GM12878 (cell line): ENCODE data around the gene MED13. TPM values are rescaled to one million over a fixed set of nuclear protein-coding genes. Genes with fewer than 3 reads are reported as not detected.

ENCODE experiments used
- ASH2L ChIP-seq: fragments of 300-600, 200-600 bp; sonication (generic); IDR thresholded peaks from 2 replicates; pipeline ENCODE4 v1.6.1; 2017; ENCODE audit warnings: low read depth, mild to moderate bottlenecking, borderline replicate concordance
- BCL11A ChIP-seq: IDR thresholded peaks from 2 replicates; pipeline ENCODE4 v1.6.1; 2011; ENCODE audit warnings: low read depth, low read length
- CREM ChIP-seq: IDR thresholded peaks from 2 replicates; pipeline ENCODE4 v1.6.1; 2014; ENCODE audit warnings: antibody characterized with exemption, low read depth
- CUX1 ChIP-seq: IDR thresholded peaks from 2 replicates; pipeline ENCODE4 v1.6.1; 2012; ENCODE audit warnings: improper control_type of control experiment, low read depth, low read length; ENCODE audit not compliant: insufficient replicate concordance
- EGR1 ChIP-seq, 2 experiments: IDR thresholded peaks; 1 replicate in 1 of 2; 2 replicates in 1 of 2; pipeline ENCODE4 v1.6.1; 2011 to 2012; ENCODE audit warnings: low read depth in 2 of 2, low read length in 2 of 2, borderline replicate concordance in 1 of 2, mild to moderate bottlenecking in 1 of 2, moderate library complexity in 1 of 2
- HDAC6 ChIP-seq: fragments of 200-600 bp; sonication (generic); IDR thresholded peaks from one replicate; pipeline ENCODE4 v1.8.0; 2017; ENCODE audit warnings: antibody characterized with exemption; ENCODE audit not compliant: unreplicated experiment
- JUND ChIP-seq: IDR thresholded peaks from 2 replicates; pipeline ENCODE4 v1.6.1; 2012; ENCODE audit warnings: low read depth, mild to moderate bottlenecking, low read length, improper control_type of control experiment, moderate library complexity
- MEF2B ChIP-seq: fragments of 450-650 bp; IDR thresholded peaks from 2 replicates; pipeline ENCODE4 v1.6.1; 2018; ENCODE audit warnings: mild to moderate bottlenecking, moderate library complexity; ENCODE audit not compliant: partially characterized antibody, poor library complexity, severe bottlenecking
- NFYB ChIP-seq: IDR thresholded peaks from 2 replicates; pipeline ENCODE4 v1.6.1; 2011; ENCODE audit warnings: low read depth, mild to moderate bottlenecking, low read length, improper control_type of control experiment, moderate library complexity; ENCODE audit not compliant: insufficient read depth
- PRDM15 ChIP-seq: fragments of 450-650 bp; formaldehyde crosslinking; IDR thresholded peaks from 2 replicates; pipeline ENCODE4 v1.4.0; 2020; ENCODE audit warnings: mild to moderate bottlenecking, moderate library complexity
- TAF1 ChIP-seq: IDR thresholded peaks from 2 replicates; pipeline ENCODE4 v1.6.1; 2011; ENCODE audit warnings: mild to moderate bottlenecking, low read depth, low read length, borderline replicate concordance
- polyA plus RNA-seq, 11 experiments: library from polyadenylated mRNA; depleted of rRNA in 4 of 11; unstranded in 6 of 11; stranded (reverse) in 5 of 11; fragments of >200 nt; fragmentation: Nextera tagmentation in 4 of 11; fragmentation: Illumina TruSeq in 1 of 11; extraction: Ambion mirVana in 4 of 11; extraction: Trizol in 1 of 11; gene quantifications; 1 replicate in 1 of 11; 2 replicates in 10 of 11; pipeline versions ENCODE4 v1.2.1 to v1.2.3, GENCODE V29; 2011 to 2016; ENCODE audit warnings: inconsistent platforms in 2 of 11, missing spikeins in 2 of 11, low read depth in 1 of 11
- total RNA-seq, 4 experiments: library from RNA; depleted of rRNA in 3 of 4; stranded (reverse); fragments of >200 nt in 3 of 4; fragmentation: Illumina TruSeq in 1 of 4; extraction: Trizol in 1 of 4; gene quantifications; 2 replicates each; pipeline versions ENCODE4 v1.2.1 to v1.2.3, GENCODE V29; 2013 to 2021
- TF ChIP-seq, protein P1 (sequence below): fragments of 450-650 bp; IDR thresholded peaks from 2 replicates; pipeline ENCODE4 v1.6.1; 2014; ENCODE audit warnings: mild to moderate bottlenecking
- TF ChIP-seq, protein P2 (sequence below): fragments of 450-650 bp; IDR thresholded peaks from 2 replicates; pipeline ENCODE4 v1.6.1; 2017; ENCODE audit warnings: mild to moderate bottlenecking, moderate library complexity

Gene MED13
- total and polyA plus RNA-seq, 10 of the 15 experiments (the other 5 are each of a cell fraction or from before 2014, with no cell fraction given), result 4.6 to 49.7 (median 21.3) TPM

GRCh38 chr17:62093188-62094155 is 28.4 kb upstream of the MED13 start (continued):
- TF ChIP-seq JUND (peak; percentile 90), HDAC6 (no peak), CREM (peak; percentile 88), NFYB (no peak), CUX1 (no peak), PRDM15 (no peak), ASH2L (no peak), MEF2B (peak; percentile 32), TAF1 (no peak), EGR1 (IDR thresholded peaks at IDR 0.05; ENCODE audit: borderline replicate concordance in 1 of 2, low read depth in 2 of 2, low read length in 2 of 2) (no peak), BCL11A (peak; percentile 95)
- TF ChIP-seq, protein P1, sequence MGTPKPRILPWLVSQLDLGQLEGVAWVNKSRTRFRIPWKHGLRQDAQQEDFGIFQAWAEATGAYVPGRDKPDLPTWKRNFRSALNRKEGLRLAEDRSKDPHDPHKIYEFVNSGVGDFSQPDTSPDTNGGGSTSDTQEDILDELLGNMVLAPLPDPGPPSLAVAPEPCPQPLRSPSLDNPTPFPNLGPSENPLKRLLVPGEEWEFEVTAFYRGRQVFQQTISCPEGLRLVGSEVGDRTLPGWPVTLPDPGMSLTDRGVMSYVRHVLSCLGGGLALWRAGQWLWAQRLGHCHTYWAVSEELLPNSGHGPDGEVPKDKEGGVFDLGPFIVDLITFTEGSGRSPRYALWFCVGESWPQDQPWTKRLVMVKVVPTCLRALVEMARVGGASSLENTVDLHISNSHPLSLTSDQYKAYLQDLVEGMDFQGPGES, result no peak
- TF ChIP-seq, protein P2, sequence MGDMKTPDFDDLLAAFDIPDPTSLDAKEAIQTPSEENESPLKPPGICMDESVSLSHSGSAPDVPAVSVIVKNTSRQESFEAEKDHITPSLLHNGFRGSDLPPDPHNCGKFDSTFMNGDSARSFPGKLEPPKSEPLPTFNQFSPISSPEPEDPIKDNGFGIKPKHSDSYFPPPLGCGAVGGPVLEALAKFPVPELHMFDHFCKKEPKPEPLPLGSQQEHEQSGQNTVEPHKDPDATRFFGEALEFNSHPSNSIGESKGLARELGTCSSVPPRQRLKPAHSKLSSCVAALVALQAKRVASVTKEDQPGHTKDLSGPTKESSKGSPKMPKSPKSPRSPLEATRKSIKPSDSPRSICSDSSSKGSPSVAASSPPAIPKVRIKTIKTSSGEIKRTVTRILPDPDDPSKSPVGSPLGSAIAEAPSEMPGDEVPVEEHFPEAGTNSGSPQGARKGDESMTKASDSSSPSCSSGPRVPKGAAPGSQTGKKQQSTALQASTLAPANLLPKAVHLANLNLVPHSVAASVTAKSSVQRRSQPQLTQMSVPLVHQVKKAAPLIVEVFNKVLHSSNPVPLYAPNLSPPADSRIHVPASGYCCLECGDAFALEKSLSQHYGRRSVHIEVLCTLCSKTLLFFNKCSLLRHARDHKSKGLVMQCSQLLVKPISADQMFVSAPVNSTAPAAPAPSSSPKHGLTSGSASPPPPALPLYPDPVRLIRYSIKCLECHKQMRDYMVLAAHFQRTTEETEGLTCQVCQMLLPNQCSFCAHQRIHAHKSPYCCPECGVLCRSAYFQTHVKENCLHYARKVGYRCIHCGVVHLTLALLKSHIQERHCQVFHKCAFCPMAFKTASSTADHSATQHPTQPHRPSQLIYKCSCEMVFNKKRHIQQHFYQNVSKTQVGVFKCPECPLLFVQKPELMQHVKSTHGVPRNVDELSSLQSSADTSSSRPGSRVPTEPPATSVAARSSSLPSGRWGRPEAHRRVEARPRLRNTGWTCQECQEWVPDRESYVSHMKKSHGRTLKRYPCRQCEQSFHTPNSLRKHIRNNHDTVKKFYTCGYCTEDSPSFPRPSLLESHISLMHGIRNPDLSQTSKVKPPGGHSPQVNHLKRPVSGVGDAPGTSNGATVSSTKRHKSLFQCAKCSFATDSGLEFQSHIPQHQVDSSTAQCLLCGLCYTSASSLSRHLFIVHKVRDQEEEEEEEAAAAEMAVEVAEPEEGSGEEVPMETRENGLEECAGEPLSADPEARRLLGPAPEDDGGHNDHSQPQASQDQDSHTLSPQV, result no peak
